Right ventricle myocardium inferior (tissue), 1 donor: ENCODE measurements around the gene TMEM186. TPM values are rescaled to one million over a fixed set of nuclear protein-coding genes. Genes with fewer than 3 reads are reported as not detected.

Experiments
- ATAC-seq: fragments of 200-7000 bp; cut with Tn5 transposase; one replicate; pipeline ENCODE4 v1.9.1; 2020; ENCODE audit warnings: mild to moderate bottlenecking, moderate library complexity
- DNase-seq: peaks from one replicate; pipeline ENCODE4 v3.0.0; 2021; ENCODE audit errors: missing footprints
- intact Hi-C: fragments of 100-400 bp; cut with DNase I; formaldehyde crosslinking; loops from one replicate; pipeline ENCODE4 v1.11.0; 2022
- total RNA-seq: library from RNA; stranded (reverse); fragmentation: NEBNext Ultra II Directional; extraction: Animal tissue kit (Norgen Biotek cat#: 25700); gene quantifications from one replicate; pipeline ENCODE4 v1.2.1, GENCODE V29; 2021
- donor health status: DM: no; HTN: yes; CAD: no; lungs with severe emphysema.

The TMEM186 gene
- total RNA-seq, 1 donor from 2014 or later, result 13.8 TPM

DNA sequence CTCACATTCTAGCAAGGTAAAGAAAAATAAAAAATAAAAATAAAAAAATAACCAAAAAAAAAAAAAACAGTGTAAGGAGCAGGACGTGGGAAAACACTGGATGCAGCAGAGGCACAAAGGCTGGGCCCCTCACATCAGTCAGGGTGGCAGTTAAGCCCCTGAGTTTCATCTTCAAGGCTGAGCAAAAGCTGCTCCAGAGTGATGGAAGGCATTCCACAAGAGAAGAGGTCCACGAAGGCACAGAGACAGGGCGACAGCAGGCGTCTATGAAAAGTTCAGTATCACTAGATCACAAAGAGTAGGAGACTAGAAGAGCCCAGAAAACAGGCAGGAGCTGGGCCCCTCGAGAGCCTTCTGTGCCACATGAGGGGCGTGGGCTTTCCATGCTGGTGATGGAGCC lies 12.0 kb downstream of the TMEM186 start:
- intact Hi-C loops, result no loop called here
- ATAC-seq (no peak), DNase-seq (no peak)

- intact Hi-C loops, result no loop called here
Measured at GRCh38 chr16:8782673-8783072, 14.8 kb downstream of the TMEM186 start.

DNA sequence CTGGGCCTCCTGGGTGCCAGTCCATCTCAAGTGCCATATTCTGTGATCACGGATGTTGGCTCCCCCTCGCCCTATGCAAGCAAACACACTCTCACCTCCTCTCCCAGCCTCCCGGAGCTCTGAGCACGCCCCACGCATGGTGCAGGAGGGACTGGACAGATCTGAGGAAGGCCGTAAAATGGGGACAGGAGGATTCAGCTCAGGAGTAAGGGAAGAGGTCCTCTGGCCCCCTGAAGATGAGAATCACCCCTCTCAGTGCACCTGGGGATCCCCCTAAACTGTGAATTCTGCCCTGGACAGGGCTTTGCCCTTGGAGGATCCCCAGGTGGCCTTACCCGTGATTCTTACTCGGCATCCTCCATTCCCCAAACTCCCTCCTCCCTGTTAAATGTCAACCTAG lies 15.6 kb downstream of the TMEM186 start:
- intact Hi-C loops, result no loop called here
- ATAC-seq (no peak), DNase-seq (no peak)

More at GRCh38 chr16:8782673-8783072, 14.8 kb downstream of the TMEM186 start:
- no peak for DNase-seq
- ATAC-seq, result no peak

DNA sequence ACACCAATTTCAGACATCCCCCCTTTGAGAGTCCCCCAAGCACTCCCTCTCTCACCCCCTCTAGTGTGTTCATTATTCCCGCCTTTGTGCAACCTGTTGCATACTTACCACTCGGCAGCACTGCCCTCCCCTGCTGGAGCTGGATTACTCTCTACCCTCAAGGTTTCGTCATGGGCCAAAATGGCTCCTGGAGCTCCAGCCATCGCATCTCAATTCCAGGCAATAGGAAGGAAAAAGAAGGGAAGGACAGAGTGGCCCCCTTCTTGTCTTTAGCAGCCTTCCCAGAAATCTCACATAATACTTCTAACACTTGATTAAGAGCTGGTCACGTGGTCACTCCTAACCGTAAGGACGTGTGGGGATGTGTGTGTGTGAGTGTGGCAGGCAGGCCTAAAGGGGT lies 20.2 kb downstream of the TMEM186 start:
- ATAC-seq (no peak), DNase-seq (no peak)
- intact Hi-C loops, result no loop called here

DNA sequence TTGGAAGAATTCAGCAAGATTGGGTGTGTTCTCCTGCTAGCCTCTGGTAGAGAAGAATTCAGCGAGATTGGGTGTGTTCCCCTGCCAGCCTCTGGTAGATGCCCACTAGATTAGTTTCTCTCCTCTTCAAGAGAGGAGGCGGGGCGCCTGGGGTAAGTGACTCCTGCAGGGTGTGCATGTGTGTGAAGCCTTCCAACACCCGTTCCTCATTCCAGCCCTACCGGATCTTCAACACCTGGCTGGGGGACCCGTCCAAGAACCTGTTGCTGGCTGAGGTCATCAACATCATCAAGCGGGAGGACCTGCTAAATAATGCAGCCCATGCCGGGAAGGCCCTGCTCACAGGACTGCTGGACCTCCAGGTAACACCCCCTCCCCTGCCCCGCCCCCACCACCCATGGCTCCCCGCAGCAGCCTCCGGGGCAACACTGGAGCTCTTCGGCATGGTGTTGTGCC lies 21.3 kb downstream of the TMEM186 start:
- intact Hi-C loops, result no loop called here
- ATAC-seq (no peak), DNase-seq (no peak)

DNA sequence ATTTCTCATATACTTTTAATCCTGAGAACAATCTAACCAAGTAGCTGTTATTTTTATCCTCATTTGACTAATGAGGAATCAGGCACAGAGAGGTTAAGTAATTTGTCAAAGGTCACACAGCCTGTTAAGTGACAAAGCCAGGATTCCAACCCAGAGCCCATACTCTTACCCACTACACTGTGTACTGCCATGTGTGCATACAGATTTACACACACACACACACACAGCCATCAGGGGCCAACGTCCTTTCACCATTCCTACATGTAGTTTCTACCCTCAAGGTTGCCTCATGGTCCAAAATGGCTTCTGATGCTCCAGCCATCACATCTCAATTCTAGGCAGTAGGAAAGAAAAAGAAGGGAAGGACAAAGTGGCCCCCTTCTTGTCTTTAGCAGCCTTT lies 22.1 kb downstream of the TMEM186 start:
- intact Hi-C loops, result no loop called here
- DNase-seq, result no peak
- ATAC-seq, result no peak

DNA sequence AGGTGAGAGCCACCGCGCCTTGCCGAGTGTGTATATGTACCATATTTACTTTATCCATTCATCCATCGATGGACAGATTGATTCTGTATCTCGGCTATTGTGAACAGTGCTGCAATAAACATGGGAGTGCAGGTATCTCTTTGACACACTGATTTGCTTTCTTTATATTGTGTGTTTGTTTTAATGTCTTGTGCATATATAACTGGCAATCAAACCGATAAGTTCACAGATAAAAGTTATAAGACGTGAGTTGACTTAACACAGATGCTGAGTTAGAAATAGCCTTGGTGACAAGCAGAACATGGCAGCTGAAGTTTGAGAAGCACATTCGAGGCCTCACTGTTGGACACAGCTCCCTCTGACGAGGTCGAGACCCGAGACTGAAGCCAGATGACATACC lies 23.2 kb downstream of the TMEM186 start:
- no peak for ATAC-seq
- DNase-seq, result no peak
- intact Hi-C loops, result no loop called here

DNA sequence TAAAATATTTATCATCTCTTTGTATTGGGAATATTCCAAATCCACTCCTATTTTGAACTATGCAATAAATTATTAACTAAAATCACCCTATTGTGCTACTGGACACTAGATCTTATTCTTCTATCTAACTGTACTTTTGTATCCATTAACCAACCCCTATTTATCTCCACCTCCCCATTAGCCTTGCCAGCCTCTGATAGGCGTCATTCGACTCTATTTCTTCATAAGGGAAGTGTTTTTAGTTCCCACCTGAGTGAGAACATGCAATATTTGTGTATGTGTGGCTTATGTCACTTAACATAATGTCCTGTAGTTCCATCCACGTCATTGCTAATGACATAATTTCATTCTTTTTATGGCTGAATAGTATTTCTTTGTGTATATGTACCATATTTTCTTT lies 23.9 kb downstream of the TMEM186 start:
- intact Hi-C loops, result no loop called here
- no peak for DNase-seq
- ATAC-seq, result no peak

DNA sequence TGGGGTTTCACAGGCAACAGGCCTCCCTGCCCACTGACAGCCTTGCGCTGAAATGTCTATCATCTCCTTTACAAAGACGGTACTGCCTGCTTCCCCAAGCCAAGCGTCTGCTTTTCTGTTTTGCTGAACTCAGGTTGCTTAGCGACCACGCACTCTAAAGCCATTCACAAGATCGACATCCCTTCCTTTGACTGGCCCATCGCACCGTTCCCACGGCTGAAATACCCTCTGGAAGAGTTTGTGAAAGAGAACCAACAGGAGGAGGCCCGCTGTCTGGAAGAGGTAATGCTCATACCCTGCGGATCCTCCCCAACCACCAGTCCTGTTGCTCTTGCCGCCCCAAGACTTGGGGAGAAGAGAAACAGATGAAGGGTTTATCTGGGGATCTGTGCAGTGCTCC lies 28.7 kb downstream of the TMEM186 start:
- ATAC-seq (no peak), DNase-seq (no peak)
- intact Hi-C loops, result no loop called here

- intact Hi-C loops, result no loop called here
- no peak for ATAC-seq
- no peak for DNase-seq
Measured at GRCh38 chr16:8768283-8768682, 29.2 kb downstream of the TMEM186 start.

DNA sequence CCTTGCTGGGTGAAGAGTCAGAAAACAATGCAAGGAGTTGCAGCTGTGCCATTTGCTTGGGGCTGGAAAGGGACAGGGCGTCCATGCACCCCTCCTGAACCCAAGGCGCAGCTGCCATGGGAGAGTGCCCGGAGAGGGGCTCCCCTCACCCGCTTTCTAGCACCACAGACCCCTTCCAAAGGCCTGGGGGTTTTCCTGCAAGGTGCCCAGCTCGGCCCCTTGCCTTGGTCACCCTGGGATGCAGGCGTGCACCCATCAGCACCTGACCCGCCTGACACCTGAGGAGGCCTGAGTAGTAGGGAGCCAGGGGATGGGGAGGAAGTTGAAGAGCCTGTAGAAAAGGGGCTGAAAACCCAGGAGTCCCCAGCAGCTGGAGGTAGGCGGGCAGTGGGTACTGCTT lies 30.3 kb downstream of the TMEM186 start:
- DNase-seq (no peak), ATAC-seq (no peak)
- intact Hi-C loops, result no loop called here

DNA sequence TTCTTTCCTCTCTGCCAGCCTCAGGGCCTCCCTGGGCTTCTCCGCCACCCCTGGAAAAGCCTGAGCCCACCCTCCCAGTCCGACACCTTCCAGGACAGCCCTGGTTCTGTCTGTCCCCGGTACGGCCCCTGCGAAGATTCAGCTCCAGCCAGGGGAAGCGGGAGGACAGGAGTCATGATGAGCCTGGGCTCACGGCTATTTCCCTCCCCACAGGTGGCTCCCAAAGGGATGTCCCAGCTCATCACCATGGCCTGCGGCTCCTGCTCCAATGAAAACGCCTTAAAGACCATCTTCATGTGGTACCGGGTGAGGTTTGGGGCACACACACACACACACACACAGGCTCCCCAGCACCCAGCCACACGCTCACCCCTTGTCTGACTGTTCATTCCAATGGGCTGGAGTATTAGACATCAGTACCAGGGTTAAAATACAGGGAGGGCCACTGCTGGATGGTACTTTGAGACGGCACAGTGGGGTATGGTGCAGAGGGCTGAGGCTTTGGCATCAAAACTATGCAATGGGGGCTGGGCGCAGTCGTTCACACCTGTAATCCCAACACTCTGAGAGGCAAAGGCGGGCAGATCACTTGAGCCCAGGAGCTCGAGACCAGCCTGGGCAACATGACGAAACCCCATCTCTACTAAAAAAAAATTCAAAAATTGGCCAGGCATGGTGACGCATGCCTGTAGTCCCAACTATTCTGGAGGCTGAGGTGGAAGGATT lies 32.8 kb downstream of the TMEM186 start:
- ATAC-seq (no peak), DNase-seq (no peak)
- intact Hi-C loops, result no loop called here

DNA sequence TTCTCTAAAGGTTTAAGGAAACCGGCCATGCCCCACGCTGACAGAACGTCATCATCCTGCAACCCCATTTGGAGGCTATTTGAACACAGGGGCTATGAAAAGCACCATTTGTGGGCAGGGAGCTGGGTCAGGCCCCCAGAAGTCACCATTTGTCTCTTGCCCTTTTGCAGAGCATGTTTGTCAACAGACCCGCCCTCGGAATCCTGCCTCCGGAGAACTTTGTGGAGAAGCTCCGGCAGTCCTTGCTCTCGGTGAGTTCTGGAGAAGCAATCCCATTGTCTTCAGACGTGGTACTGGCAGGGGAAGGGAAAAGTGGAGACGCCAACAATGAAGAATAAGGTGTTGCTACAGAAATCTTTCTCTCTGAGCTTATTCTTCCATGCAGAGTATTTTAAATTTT lies 33.5 kb downstream of the TMEM186 start:
- intact Hi-C loops, result no loop called here
- ATAC-seq (no peak), DNase-seq (no peak)

GRCh38 chr16:8763083-8763482 lies 34.4 kb downstream of the TMEM186 start:
- intact Hi-C loops, result no loop called here
- DNase-seq (no peak), ATAC-seq (no peak)

- ATAC-seq (no peak), DNase-seq (no peak)
- intact Hi-C loops, result no loop called here
Measured at GRCh38 chr16:8762254-8762653, 35.2 kb downstream of the TMEM186 start.

DNA sequence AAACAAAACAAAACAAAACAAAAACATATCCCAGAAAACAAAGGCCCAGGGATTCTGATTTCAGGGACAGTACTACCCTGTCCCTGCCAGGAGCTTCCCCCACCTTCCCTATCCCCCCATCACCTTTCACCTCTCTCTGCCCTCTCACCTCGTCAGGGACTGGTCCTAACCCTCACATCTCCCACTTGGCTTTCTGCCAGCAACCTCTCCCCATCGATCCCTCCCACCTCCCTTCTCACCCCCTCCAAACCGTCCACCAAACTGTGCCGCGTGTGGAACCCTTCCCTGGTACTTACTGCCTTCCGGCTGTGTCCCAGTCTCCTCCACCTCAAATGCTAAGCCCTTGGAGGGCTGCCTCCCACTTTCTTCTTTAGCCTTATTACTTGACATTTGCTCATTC lies 36.4 kb downstream of the TMEM186 start:
- ATAC-seq, result no peak
- no peak for DNase-seq
- intact Hi-C loops, result no loop called here

DNA sequence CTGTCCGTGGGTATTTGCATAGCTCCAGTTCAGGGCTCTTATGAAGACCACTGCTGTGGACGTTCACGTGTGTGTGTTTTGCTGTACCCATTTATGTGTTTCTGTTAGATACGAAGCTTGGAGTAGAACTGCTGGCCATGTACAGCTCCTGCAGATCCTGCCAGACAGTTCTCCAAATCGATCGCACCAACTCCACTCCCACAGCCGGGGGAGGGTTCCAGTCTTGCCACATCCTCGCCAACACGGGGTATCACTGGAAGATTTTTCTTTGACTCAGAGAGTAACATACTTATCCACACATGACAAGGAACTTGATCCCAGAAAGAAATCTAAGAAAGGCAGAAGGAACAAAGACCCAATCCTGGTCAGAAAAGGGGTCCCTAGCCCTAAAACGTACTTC lies 37.4 kb downstream of the TMEM186 start:
- ATAC-seq (no peak), DNase-seq (no peak)
- intact Hi-C loops, result no loop called here

DNA sequence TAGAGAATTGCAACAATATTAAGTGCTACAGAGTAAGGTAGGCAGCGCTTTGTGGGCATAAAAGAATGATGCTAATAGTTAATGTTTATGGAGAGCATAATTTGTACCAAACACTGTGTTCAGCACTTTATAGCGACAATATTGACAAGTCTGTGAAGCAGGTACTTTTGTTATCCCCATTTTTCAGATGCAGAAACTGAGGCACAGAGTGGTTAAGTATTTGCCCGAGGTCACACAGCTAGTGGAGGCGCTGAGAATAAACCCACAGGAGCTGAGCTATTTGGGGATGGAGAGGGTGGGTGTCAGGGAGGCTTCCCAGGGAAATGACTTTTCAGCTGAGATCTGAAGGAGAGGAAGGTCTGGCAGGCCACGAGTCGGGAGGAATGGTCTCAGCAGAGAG lies 39.4 kb downstream of the TMEM186 start:
- DNase-seq (no peak), ATAC-seq (no peak)
- intact Hi-C loops, result no loop called here

- intact Hi-C loops, result no loop called here
- DNase-seq (no peak), ATAC-seq (no peak)
Measured at GRCh38 chr16:8756755-8757154, 40.7 kb downstream of the TMEM186 start.

DNA sequence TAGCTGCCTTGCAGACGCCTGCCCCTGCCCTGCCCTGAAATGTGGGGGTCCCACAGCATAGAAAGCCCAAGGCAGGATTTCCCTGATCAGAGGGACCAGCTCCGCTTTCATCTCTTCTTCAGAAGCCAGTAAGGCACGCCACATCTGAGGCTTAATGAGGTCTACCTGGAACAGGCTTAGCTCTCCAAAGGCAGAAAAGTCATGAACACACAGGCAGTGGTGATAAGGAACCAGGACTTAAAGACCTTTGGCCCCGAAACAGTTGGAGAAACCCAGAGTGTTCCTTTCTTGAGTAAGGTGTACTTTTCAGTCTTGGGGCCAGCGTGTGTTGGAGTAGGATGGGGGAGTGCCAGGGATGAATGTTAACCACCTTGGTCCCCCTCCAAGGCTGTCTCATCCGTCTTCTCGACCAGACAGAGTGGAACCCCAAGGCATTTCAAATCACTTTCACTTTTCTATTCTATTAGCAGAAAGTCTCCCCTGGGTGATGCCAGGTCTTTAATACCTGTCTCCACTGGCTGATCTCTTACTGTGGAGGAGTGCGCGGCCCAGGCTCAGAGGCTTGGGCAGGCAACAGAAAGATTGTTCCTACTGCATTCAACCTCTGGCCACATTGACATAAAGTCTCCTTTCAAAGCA lies 43.9 kb downstream of the TMEM186 start:
- DNase-seq (no peak), ATAC-seq (no peak)
- intact Hi-C loops, result no loop called here

GRCh38 chr16:8752706-8753105 lies 44.7 kb downstream of the TMEM186 start:
- no peak for ATAC-seq
- DNase-seq, result no peak
- intact Hi-C loops, result no loop called here
